ENCODE results near the gene EPHB1. TPM values are rescaled to one million over a fixed set of nuclear protein-coding genes. Genes with fewer than 3 reads are reported as not detected.

Gene EPHB1
- total and polyA plus RNA-seq, 4 donors: 0.23 to 1.7 (median 0.52) TPM

DNA sequence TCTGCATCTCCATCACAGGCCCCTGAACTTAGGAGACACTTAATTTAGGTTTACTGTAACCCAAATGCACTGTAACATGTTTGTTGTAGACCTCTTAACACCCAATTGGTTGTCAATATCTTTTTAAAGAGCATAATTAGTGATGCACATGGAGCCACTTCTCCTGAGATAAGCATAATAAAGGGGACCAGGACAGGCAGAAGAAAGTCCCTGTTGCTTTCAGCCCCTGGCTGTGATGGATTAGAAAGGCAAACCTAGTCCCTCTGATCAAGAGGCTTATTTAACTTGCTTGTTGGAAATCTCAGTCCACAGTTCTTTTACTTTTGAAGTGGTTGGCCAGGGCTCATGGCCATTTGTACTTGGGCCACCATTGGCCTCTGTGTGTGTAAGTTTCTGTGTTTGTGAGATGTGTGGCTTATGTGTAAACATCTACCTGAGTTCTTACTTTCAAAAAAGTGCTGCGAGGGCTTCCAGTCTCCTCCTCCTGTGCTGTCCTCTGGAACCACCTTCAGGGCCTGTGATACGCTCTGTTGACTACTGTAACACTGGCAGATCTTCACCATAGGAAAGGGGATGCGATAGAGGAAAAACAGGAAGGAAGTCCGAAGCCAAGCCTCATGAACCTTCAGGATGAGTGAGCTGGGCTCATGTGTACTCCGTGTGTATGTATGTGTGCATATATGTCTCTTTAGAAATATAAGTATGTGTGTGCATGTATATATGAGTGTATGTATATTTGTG, 136.2 kb downstream of the EPHB1 start:
- H3K27me3 ChIP-seq (ENCODE audit: control insufficient read depth in 4 of 4, insufficient read depth in 4 of 4, low read length in 3 of 4): no peaks in the 10 kb centered on the region
- no peak overlapping the region for H3K9ac ChIP-seq (ENCODE audit: low read depth in 1 of 2, low read length in 2 of 2)
- H3K27ac ChIP-seq (ENCODE audit: low read depth in 1 of 2, low read length in 2 of 2): no peak overlapping the region
- 73% methylated on average over 5 of the region's 5 CpGs for WGBS
- no peaks in the 10 kb centered on the region for H3K4me1 ChIP-seq (ENCODE audit: control insufficient read depth in 4 of 4, insufficient read depth in 4 of 4, low read length in 3 of 4)
- H3K4me3 ChIP-seq (ENCODE audit: low read depth in 1 of 3, low read length in 3 of 3): no peak overlapping the region
- no peaks in the 10 kb centered on the region for H3K36me3 ChIP-seq (ENCODE audit: control insufficient read depth in 4 of 4, insufficient read depth in 3 of 4, low read depth in 1 of 4, low read length in 3 of 4)
- no peaks in the 10 kb centered on the region for H3K9me3 ChIP-seq (ENCODE audit: control insufficient read depth in 4 of 4, low read length in 3 of 4)
- no peak for TF ChIP-seq NR2F2 (IDR thresholded peaks at IDR 0.05)
- TF ChIP-seq HNF4A (conservative IDR thresholded peaks at IDR 0.05): no peak
- TF ChIP-seq, protein P1, sequence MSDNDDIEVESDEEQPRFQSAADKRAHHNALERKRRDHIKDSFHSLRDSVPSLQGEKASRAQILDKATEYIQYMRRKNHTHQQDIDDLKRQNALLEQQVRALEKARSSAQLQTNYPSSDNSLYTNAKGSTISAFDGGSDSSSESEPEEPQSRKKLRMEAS (IDR thresholded peaks at IDR 0.05): no peak
- no peak for TF ChIP-seq SP1 (IDR thresholded peaks at IDR 0.05)
- no peak for TF ChIP-seq RXRA (IDR thresholded peaks at IDR 0.05)
- no peak for TF ChIP-seq JUND (IDR thresholded peaks at IDR 0.05)
- TF ChIP-seq FOXA1 (IDR thresholded peaks at IDR 0.05): no peak
- TF ChIP-seq YY1 (IDR thresholded peaks at IDR 0.05): no peak
- TF ChIP-seq, protein P2, sequence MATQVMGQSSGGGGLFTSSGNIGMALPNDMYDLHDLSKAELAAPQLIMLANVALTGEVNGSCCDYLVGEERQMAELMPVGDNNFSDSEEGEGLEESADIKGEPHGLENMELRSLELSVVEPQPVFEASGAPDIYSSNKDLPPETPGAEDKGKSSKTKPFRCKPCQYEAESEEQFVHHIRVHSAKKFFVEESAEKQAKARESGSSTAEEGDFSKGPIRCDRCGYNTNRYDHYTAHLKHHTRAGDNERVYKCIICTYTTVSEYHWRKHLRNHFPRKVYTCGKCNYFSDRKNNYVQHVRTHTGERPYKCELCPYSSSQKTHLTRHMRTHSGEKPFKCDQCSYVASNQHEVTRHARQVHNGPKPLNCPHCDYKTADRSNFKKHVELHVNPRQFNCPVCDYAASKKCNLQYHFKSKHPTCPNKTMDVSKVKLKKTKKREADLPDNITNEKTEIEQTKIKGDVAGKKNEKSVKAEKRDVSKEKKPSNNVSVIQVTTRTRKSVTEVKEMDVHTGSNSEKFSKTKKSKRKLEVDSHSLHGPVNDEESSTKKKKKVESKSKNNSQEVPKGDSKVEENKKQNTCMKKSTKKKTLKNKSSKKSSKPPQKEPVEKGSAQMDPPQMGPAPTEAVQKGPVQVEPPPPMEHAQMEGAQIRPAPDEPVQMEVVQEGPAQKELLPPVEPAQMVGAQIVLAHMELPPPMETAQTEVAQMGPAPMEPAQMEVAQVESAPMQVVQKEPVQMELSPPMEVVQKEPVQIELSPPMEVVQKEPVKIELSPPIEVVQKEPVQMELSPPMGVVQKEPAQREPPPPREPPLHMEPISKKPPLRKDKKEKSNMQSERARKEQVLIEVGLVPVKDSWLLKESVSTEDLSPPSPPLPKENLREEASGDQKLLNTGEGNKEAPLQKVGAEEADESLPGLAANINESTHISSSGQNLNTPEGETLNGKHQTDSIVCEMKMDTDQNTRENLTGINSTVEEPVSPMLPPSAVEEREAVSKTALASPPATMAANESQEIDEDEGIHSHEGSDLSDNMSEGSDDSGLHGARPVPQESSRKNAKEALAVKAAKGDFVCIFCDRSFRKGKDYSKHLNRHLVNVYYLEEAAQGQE (IDR thresholded peaks at IDR 0.05): no peak
- TF ChIP-seq, protein P3, sequence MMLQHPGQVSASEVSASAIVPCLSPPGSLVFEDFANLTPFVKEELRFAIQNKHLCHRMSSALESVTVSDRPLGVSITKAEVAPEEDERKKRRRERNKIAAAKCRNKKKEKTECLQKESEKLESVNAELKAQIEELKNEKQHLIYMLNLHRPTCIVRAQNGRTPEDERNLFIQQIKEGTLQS (IDR thresholded peaks at IDR 0.05): no peak
- no peak for TF ChIP-seq FOXA2 (IDR thresholded peaks at IDR 0.05)
- TF ChIP-seq, protein P4, sequence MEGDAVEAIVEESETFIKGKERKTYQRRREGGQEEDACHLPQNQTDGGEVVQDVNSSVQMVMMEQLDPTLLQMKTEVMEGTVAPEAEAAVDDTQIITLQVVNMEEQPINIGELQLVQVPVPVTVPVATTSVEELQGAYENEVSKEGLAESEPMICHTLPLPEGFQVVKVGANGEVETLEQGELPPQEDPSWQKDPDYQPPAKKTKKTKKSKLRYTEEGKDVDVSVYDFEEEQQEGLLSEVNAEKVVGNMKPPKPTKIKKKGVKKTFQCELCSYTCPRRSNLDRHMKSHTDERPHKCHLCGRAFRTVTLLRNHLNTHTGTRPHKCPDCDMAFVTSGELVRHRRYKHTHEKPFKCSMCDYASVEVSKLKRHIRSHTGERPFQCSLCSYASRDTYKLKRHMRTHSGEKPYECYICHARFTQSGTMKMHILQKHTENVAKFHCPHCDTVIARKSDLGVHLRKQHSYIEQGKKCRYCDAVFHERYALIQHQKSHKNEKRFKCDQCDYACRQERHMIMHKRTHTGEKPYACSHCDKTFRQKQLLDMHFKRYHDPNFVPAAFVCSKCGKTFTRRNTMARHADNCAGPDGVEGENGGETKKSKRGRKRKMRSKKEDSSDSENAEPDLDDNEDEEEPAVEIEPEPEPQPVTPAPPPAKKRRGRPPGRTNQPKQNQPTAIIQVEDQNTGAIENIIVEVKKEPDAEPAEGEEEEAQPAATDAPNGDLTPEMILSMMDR (IDR thresholded peaks at IDR 0.05; ENCODE audit: low read depth, low read length, missing input control): no peak
- no peak for TF ChIP-seq ZBTB33 (IDR thresholded peaks at IDR 0.05)
- DNase-seq (ENCODE audit: low spot score): no peak

- Histone ChIP-seq H3K4me1 (ENCODE audit: control insufficient read depth in 4 of 4, insufficient read depth in 4 of 4, low read length in 3 of 4) (no peaks in the 10 kb centered on the region), H3K9me3 (ENCODE audit: control insufficient read depth in 4 of 4, low read length in 3 of 4) (no peaks in the 10 kb centered on the region), H3K36me3 (ENCODE audit: control insufficient read depth in 4 of 4, insufficient read depth in 3 of 4, low read depth in 1 of 4, low read length in 3 of 4) (no peaks in the 10 kb centered on the region), H3K4me3 (ENCODE audit: low read depth in 1 of 3, low read length in 3 of 3) (no peak overlapping the region), H3K9ac (ENCODE audit: low read depth in 1 of 2, low read length in 2 of 2) (no peak overlapping the region), H3K27me3 (ENCODE audit: control insufficient read depth in 4 of 4, insufficient read depth in 4 of 4, low read length in 3 of 4) (no peaks in the 10 kb centered on the region), H3K27ac (ENCODE audit: low read depth in 1 of 2, low read length in 2 of 2) (no peak overlapping the region)
- TF ChIP-seq GABPA (IDR thresholded peaks at IDR 0.05 in 1 of 2, conservative IDR thresholded peaks at IDR 0.05 in 1 of 2): no peak
- WGBS: 90% methylated on average over 6 of the region's 6 CpGs
- no peak for DNase-seq (ENCODE audit: low spot score)
These were observed 137.0 kb downstream of the EPHB1 start for GRCh38 chr3:134932035-134932434.
